HEK293 (cell line): Measurements from ENCODE around the gene COX6A1.

Source experiments
- CTCF ChIA-PET: fragments of 350-600 bp; formaldehyde crosslinking; extraction: SDS; loops from one replicate; lab custom pipeline; 2021; ENCODE audit warnings: antibody characterized with exemption; lab: Yijun Ruan, JAX
- POLR2A ChIA-PET: fragments of 300-600 bp; formaldehyde crosslinking; extraction: SDS; loops from one replicate; lab custom pipeline; 2020; ENCODE audit warnings: antibody characterized with exemption, inconsistent platforms; lab: Yijun Ruan, JAX
- H3K27ac ChIP-seq: fragments of 200-500 bp; sonication (Bioruptor generic); 2 replicates; pipeline ENCODE4 v1.5.1; 2014; ENCODE audit warnings: low read depth, low read length, control low read depth, inconsistent platforms; ENCODE audit errors: extremely low read depth
- H3K36me3 ChIP-seq, 2 experiments: fragments of 200-500 bp in 1 of 2; sonication (Bioruptor generic) in 1 of 2; 1 replicate in 1 of 2; 2 replicates in 1 of 2; pipeline ENCODE4 v1.5.1; 2014 to 2017; ENCODE audit warnings: inconsistent platforms in 2 of 2, low read length in 2 of 2; ENCODE audit not compliant: control insufficient read depth in 2 of 2, insufficient read depth in 1 of 2
- H3K4me1 ChIP-seq: fragments of 200-500 bp; sonication (Bioruptor generic); 2 replicates; pipeline ENCODE4 v1.5.1; 2014; ENCODE audit warnings: mild to moderate bottlenecking, low read length, inconsistent platforms; ENCODE audit not compliant: control insufficient read depth, insufficient read depth
- H3K4me3 ChIP-seq: 2 replicates; pipeline ENCODE4 v1.5.1; 2011; ENCODE audit warnings: low read depth, mild to moderate bottlenecking, control low read depth, low read length, moderate library complexity
- H3K9me3 ChIP-seq: fragments of 200-500 bp; sonication (Bioruptor generic); 2 replicates; pipeline ENCODE4 v1.5.1; 2014; ENCODE audit warnings: low read depth, low read length, inconsistent platforms; ENCODE audit not compliant: control insufficient read depth, insufficient read depth
- HOXD13 ChIP-seq: sonication (generic); formaldehyde crosslinking; IDR thresholded peaks from 2 replicates; pipeline ENCODE4 v1.8.0; 2022; ENCODE audit warnings: missing genetic modification reagents, borderline replicate concordance
- KLF1 ChIP-seq: fragments of 450-650 bp; formaldehyde crosslinking; IDR thresholded peaks from 2 replicates; pipeline ENCODE4 v1.5.1; 2016; ENCODE audit warnings: missing biosample characterization, missing genetic modification characterization
- KLF16 ChIP-seq: fragments of 450-650 bp; formaldehyde crosslinking; IDR thresholded peaks from 2 replicates; pipeline ENCODE4 v1.5.1; 2017; ENCODE audit warnings: missing biosample characterization, missing genetic modification characterization
- PRDM1 ChIP-seq: fragments of 450-650 bp; formaldehyde crosslinking; IDR thresholded peaks from 2 replicates; pipeline ENCODE4; 2016; ENCODE audit warnings: missing biosample characterization, missing genetic modification characterization
- RBAK ChIP-seq: fragments of 450-650 bp; formaldehyde crosslinking; IDR thresholded peaks from 2 replicates; pipeline ENCODE4 v1.5.1; 2016; ENCODE audit warnings: missing biosample characterization, missing genetic modification characterization
- REPIN1 ChIP-seq: fragments of 450-650 bp; formaldehyde crosslinking; IDR thresholded peaks from 2 replicates; pipeline ENCODE4 v1.5.1; 2017; ENCODE audit warnings: missing biosample characterization, missing genetic modification characterization, low read depth
- SCRT1 ChIP-seq: fragments of 450-650 bp; formaldehyde crosslinking; IDR thresholded peaks from 2 replicates; pipeline ENCODE4 v1.5.1; 2016; ENCODE audit warnings: missing biosample characterization, missing genetic modification characterization, borderline replicate concordance
- YY1 ChIP-seq: fragments of 450-650 bp; formaldehyde crosslinking; IDR thresholded peaks from 2 replicates; pipeline ENCODE4 v1.5.1; 2018; ENCODE audit warnings: missing biosample characterization, missing genetic modification characterization
- ZNF121 ChIP-seq: fragments of 450-650 bp; formaldehyde crosslinking; IDR thresholded peaks from 2 replicates; pipeline ENCODE4 v1.5.1; 2016; ENCODE audit warnings: missing biosample characterization, missing genetic modification characterization
- ZNF157 ChIP-seq: fragments of 450-650 bp; formaldehyde crosslinking; IDR thresholded peaks from 2 replicates; pipeline ENCODE4 v1.5.1; 2016; ENCODE audit warnings: missing biosample characterization, missing genetic modification characterization
- ZNF169 ChIP-seq: fragments of 450-650 bp; formaldehyde crosslinking; IDR thresholded peaks from 2 replicates; pipeline ENCODE4 v1.5.1; 2016; ENCODE audit warnings: missing biosample characterization, missing genetic modification characterization
- ZNF266 ChIP-seq: fragments of 450-650 bp; formaldehyde crosslinking; IDR thresholded peaks from 2 replicates; pipeline ENCODE4 v1.5.1; 2016; ENCODE audit warnings: missing biosample characterization, missing genetic modification characterization, low read depth
- ZNF274 ChIP-seq, 2 experiments: fragments of 200-500 bp in 1 of 2; fragments of 450-650 bp in 1 of 2; sonication (Bioruptor generic) in 1 of 2; formaldehyde crosslinking in 1 of 2; IDR thresholded peaks; 2 replicates each; pipeline versions ENCODE4 v1.5.1 to v1.6.1; 2014 to 2016; ENCODE audit warnings: borderline replicate concordance in 1 of 2, inconsistent platforms in 1 of 2, low read length in 1 of 2, missing biosample characterization in 1 of 2, missing genetic modification characterization in 1 of 2
- ZNF366 ChIP-seq: fragments of 450-650 bp; formaldehyde crosslinking; conservative IDR thresholded peaks from 2 replicates; pipeline ENCODE4 v1.5.1; 2016; ENCODE audit warnings: missing biosample characterization, missing genetic modification characterization
- ZNF391 ChIP-seq: fragments of 450-650 bp; formaldehyde crosslinking; IDR thresholded peaks from 2 replicates; pipeline ENCODE4 v1.5.1; 2016; ENCODE audit warnings: low read depth, missing biosample characterization, missing genetic modification characterization, borderline replicate concordance
- ZNF426 ChIP-seq: fragments of 450-650 bp; formaldehyde crosslinking; IDR thresholded peaks from 2 replicates; pipeline ENCODE4 v1.5.1; 2017; ENCODE audit warnings: missing biosample characterization, missing genetic modification characterization, mild to moderate bottlenecking, inconsistent platforms, moderate library complexity
- ZNF473 ChIP-seq: fragments of 450-650 bp; formaldehyde crosslinking; IDR thresholded peaks from 2 replicates; pipeline ENCODE4 v1.5.1; 2017; ENCODE audit warnings: missing biosample characterization, missing genetic modification characterization
- ZNF501 ChIP-seq: fragments of 450-650 bp; formaldehyde crosslinking; IDR thresholded peaks from 2 replicates; pipeline ENCODE4 v1.5.1; 2016; ENCODE audit warnings: missing biosample characterization, missing genetic modification characterization
- ZNF514 ChIP-seq: fragments of 450-650 bp; formaldehyde crosslinking; IDR thresholded peaks from 2 replicates; pipeline ENCODE4 v1.5.1; 2016; ENCODE audit warnings: missing biosample characterization, missing genetic modification characterization
- ZNF548 ChIP-seq: fragments of 450-650 bp; formaldehyde crosslinking; IDR thresholded peaks from 2 replicates; pipeline ENCODE4 v1.5.1; 2016; ENCODE audit warnings: missing biosample characterization, missing genetic modification characterization
- ZNF558 ChIP-seq: fragments of 450-650 bp; formaldehyde crosslinking; IDR thresholded peaks from 2 replicates; pipeline ENCODE4 v1.5.1; 2016; ENCODE audit warnings: missing biosample characterization, missing genetic modification characterization
- ZNF621 ChIP-seq: fragments of 450-650 bp; formaldehyde crosslinking; IDR thresholded peaks from 2 replicates; pipeline ENCODE4 v1.5.1; 2017; ENCODE audit warnings: missing biosample characterization, missing genetic modification characterization
- ZNF623 ChIP-seq: fragments of 450-650 bp; formaldehyde crosslinking; IDR thresholded peaks from 2 replicates; pipeline ENCODE4 v1.5.1; 2016; ENCODE audit warnings: missing biosample characterization, missing genetic modification characterization
- ZNF624 ChIP-seq: fragments of 450-650 bp; formaldehyde crosslinking; IDR thresholded peaks from 2 replicates; pipeline ENCODE4 v1.5.1; 2017; ENCODE audit warnings: missing biosample characterization, missing genetic modification characterization
- ZNF626 ChIP-seq: fragments of 450-650 bp; sonication (Bioruptor Pico); formaldehyde crosslinking; IDR thresholded peaks from 2 replicates; pipeline ENCODE4 v1.5.1; 2018; ENCODE audit warnings: missing biosample characterization, missing genetic modification characterization, inconsistent platforms
- ZNF677 ChIP-seq: fragments of 450-650 bp; IDR thresholded peaks from 2 replicates; pipeline ENCODE4 v1.5.0; 2018; ENCODE audit warnings: missing biosample characterization, mild to moderate bottlenecking, missing genetic modification characterization, moderate library complexity
- ZNF76 ChIP-seq: fragments of 450-650 bp; formaldehyde crosslinking; IDR thresholded peaks from 2 replicates; pipeline ENCODE4; 2016; ENCODE audit warnings: low read depth, missing biosample characterization, missing genetic modification characterization, borderline replicate concordance
- ZNF776 ChIP-seq: fragments of 450-650 bp; formaldehyde crosslinking; IDR thresholded peaks from 2 replicates; pipeline ENCODE4 v1.5.0; 2017; ENCODE audit warnings: missing biosample characterization, missing genetic modification characterization, borderline replicate concordance
- ZNF837 ChIP-seq: fragments of 450-650 bp; formaldehyde crosslinking; IDR thresholded peaks from 2 replicates; pipeline ENCODE4 v1.5.1; 2016; ENCODE audit warnings: missing biosample characterization, missing genetic modification characterization
- TF ChIP-seq, protein P1 (sequence below): fragments of 450-650 bp; formaldehyde crosslinking; IDR thresholded peaks from 2 replicates; pipeline ENCODE4 v1.5.1; 2016; ENCODE audit warnings: missing biosample characterization, missing genetic modification characterization
- TF ChIP-seq, protein P2 (sequence below): sonication (generic); formaldehyde crosslinking; IDR thresholded peaks from 2 replicates; pipeline ENCODE4 v1.8.1; 2022; ENCODE audit warnings: mild to moderate bottlenecking, moderate library complexity, missing genetic modification reagents
- TF ChIP-seq, protein P3 (sequence below): fragments of 450-650 bp; formaldehyde crosslinking; IDR thresholded peaks from 2 replicates; pipeline ENCODE4 v1.5.1; 2017; ENCODE audit warnings: missing biosample characterization, missing genetic modification characterization

Gene COX6A1

DNA sequence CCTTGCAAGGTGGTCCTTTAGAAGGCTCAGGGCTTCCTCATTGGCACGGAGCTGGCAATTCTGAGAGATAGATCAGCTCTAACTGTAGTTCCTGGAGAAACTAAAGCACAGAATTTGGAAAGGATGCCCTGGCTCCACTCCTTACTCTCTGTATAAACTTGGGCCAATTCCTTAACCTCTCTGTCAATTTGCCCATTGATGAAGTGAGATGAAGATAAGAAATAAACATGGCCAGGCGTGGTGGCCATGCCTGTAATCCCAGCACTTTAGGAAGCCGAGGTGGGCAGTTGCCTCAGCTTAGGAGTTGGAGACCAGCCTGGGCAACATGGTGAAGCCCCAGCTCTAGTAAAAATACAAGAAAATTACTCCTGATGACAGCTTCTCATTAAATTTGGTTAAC lies 34.0 kb upstream of the COX6A1 start (continued):
- TF ChIP-seq RBAK (tag by site-specific recombination) (no peak), ZNF837 (tag by site-specific recombination) (no peak), ZNF624 (tag by site-specific recombination) (no peak)

DNA sequence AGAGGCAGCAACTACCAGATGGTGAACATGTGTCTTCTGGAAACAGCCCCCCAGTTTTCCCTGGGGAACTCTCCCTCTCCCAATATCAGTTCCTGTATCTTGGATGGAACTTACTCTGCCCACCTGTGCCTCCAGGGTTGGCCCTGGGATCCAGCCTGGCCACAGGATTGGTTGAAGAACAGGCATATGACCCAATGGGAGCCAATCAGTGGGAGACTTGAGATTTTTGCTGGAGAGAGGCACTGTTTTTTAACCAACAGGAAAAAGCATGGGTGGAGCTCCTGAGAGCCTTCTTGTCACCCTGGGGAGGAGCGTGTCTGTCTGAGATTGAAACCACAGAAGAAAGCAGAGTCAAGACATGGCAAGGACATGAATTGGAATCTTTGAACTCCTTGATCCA lies 33.6 kb upstream of the COX6A1 start:
- Histone ChIP-seq H3K36me3 (no peaks in the 10 kb centered on the region), H3K27ac (no peak overlapping the region), H3K4me3 (no peak overlapping the region), H3K9me3 (no peaks in the 10 kb centered on the region), H3K4me1 (peaks cover 3% of the 10 kb centered on the region; the same call in 1 of the 2 replicates)
- ChIA-PET POLR2A (no interaction called here), CTCF (interaction anchor here (0.7 kb wide), 1 partner anchor 26 kb away, joined by 3 read pairs; no protein-coding TSS in a partner anchor)
- no peak for TF ChIP-seq REPIN1 (tag by site-specific recombination)
- no peak for TF ChIP-seq ZNF121 (tag by site-specific recombination)
- no peak for TF ChIP-seq ZNF677
- TF ChIP-seq, protein P1, sequence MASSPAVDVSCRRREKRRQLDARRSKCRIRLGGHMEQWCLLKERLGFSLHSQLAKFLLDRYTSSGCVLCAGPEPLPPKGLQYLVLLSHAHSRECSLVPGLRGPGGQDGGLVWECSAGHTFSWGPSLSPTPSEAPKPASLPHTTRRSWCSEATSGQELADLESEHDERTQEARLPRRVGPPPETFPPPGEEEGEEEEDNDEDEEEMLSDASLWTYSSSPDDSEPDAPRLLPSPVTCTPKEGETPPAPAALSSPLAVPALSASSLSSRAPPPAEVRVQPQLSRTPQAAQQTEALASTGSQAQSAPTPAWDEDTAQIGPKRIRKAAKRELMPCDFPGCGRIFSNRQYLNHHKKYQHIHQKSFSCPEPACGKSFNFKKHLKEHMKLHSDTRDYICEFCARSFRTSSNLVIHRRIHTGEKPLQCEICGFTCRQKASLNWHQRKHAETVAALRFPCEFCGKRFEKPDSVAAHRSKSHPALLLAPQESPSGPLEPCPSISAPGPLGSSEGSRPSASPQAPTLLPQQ, result no peak
- TF ChIP-seq ZNF266 (tag by site-specific recombination), result no peak
- TF ChIP-seq ZNF169 (tag by site-specific recombination), result no peak
- no peak for TF ChIP-seq ZNF548 (tag by site-specific recombination)
- no peak for TF ChIP-seq ZNF501 (tag by site-specific recombination)
- no peak for TF ChIP-seq ZNF621
- TF ChIP-seq ZNF626 (tag by site-specific recombination), result no peak
- no peak for TF ChIP-seq PRDM1
- no peak for TF ChIP-seq ZNF157
- no peak for TF ChIP-seq ZNF473 (tag by site-specific recombination)

DNA sequence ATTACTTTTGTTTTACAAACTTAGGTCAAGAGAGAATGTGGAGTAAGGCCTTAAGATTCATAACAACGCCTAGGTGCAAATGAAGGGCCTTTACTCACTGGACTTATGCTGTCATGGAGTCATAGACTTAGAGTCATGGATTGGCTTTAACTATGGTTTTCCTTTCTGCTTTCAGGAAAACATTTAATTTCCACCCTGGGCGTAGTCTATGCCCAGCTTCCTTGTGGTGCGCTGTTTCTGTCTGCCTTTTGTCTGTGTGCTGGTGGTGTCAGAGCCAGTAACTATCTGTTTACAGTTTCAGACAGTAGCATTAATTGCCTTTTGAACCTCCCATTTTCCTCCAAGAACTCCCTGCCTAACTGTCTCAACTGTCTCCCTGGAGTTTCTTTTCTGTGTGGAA lies 31.8 kb upstream of the COX6A1 start:
- ChIA-PET POLR2A (no interaction called here), CTCF (interaction anchor here (0.6 to 2.8 kb wide), 4 partner anchors 22 to 178 kb away, joined by 3 to 11 read pairs (median 6); no protein-coding TSS in a partner anchor)
- Histone ChIP-seq H3K4me3 (no peak overlapping the region), H3K36me3 (no peaks in the 10 kb centered on the region), H3K27ac (no peak overlapping the region), H3K4me1 (peaks cover 3% of the 10 kb centered on the region; the same call in 1 of the 2 replicates), H3K9me3 (no peaks in the 10 kb centered on the region)
- TF ChIP-seq HOXD13 (no peak), SCRT1 (no peak), ZNF558 (no peak), ZNF514 (tag by site-specific recombination) (no peak), KLF16 (no peak), YY1 (tag by site-specific recombination) (no peak), ZNF274 (IDR thresholded peaks at IDR 0.05; ENCODE audit: low read length) (no peak), ZNF274 (tag by site-specific recombination; IDR thresholded peaks at IDR 0.05; ENCODE audit: borderline replicate concordance) (no peak), ZNF426 (tag by site-specific recombination) (no peak), KLF1 (tag by site-specific recombination) (no peak), ZNF76 (tag by site-specific recombination) (no peak), ZNF623 (tag by site-specific recombination) (no peak), ZNF391 (no peak), ZNF366 (tag by site-specific recombination) (no peak), ZNF776 (tag by site-specific recombination) (no peak)
- TF ChIP-seq, protein P2, sequence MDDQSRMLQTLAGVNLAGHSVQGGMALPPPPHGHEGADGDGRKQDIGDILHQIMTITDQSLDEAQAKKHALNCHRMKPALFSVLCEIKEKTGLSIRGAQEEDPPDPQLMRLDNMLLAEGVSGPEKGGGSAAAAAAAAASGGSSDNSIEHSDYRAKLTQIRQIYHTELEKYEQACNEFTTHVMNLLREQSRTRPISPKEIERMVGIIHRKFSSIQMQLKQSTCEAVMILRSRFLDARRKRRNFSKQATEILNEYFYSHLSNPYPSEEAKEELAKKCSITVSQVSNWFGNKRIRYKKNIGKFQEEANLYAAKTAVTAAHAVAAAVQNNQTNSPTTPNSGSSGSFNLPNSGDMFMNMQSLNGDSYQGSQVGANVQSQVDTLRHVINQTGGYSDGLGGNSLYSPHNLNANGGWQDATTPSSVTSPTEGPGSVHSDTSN (CRISPR knock-in tag), result no peak
- TF ChIP-seq, protein P3, sequence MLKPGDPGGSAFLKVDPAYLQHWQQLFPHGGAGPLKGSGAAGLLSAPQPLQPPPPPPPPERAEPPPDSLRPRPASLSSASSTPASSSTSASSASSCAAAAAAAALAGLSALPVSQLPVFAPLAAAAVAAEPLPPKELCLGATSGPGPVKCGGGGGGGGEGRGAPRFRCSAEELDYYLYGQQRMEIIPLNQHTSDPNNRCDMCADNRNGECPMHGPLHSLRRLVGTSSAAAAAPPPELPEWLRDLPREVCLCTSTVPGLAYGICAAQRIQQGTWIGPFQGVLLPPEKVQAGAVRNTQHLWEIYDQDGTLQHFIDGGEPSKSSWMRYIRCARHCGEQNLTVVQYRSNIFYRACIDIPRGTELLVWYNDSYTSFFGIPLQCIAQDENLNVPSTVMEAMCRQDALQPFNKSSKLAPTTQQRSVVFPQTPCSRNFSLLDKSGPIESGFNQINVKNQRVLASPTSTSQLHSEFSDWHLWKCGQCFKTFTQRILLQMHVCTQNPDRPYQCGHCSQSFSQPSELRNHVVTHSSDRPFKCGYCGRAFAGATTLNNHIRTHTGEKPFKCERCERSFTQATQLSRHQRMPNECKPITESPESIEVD, result no peak
